ENCODE measurements around the gene GPR55.

DNA sequence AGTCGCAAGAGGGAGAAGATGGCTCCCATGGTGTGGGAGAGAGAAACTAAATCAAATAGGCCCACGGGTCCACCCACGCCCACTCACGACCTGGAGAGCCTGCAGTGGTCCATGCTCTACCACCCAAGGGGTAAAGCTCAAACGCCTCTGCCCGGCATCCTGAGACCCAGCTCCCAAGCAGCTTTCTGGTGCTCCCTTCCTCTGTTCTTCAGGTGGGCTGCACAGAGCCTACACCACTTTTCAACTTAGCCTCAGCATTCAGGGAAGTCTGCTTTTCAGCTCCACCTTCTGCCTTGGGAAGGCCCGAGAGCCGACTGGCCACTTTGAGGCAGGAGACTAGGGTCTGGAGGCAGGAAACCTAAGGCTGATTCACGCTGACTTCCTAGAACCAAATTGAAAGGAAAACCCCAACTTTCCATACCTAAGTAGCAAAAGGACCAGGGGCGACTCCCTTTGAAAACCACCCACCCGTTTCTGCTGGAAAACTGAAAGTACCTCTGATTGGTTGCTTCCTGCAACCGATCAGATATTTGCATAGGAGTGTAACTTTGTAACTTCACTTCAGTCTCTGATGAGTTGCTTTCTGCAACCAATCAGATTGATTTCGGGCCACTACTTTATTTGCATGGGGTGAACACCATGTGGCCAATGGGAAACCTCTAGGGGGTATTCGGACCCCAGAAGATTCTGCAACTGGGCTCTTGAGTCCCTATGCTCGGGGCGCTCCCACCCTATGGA is 44.0 kb upstream of the GPR55 start:
- TF ChIP-seq, protein P1, sequence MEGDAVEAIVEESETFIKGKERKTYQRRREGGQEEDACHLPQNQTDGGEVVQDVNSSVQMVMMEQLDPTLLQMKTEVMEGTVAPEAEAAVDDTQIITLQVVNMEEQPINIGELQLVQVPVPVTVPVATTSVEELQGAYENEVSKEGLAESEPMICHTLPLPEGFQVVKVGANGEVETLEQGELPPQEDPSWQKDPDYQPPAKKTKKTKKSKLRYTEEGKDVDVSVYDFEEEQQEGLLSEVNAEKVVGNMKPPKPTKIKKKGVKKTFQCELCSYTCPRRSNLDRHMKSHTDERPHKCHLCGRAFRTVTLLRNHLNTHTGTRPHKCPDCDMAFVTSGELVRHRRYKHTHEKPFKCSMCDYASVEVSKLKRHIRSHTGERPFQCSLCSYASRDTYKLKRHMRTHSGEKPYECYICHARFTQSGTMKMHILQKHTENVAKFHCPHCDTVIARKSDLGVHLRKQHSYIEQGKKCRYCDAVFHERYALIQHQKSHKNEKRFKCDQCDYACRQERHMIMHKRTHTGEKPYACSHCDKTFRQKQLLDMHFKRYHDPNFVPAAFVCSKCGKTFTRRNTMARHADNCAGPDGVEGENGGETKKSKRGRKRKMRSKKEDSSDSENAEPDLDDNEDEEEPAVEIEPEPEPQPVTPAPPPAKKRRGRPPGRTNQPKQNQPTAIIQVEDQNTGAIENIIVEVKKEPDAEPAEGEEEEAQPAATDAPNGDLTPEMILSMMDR (IDR thresholded peaks at IDR 0.05) = no peak
- no peak for TF ChIP-seq NR3C1 (CRISPR knock-in tag; conservative IDR thresholded peaks at IDR 0.05; ENCODE audit: low read depth)
- no peak for TF ChIP-seq GRHL2 (CRISPR knock-in tag; IDR thresholded peaks at IDR 0.05; ENCODE audit: insufficient replicate concordance, severe bottlenecking)

Measured in WTC11 (cell line).